Activated CD4-positive, alpha-beta T cell treated with anti-CD3 and anti-CD28 coated beads for 1 hour (primary cell): ENCODE data around the gene SLC16A3.
A peak's percentile ranks its signal among the peaks of the same experiment; 100 is the strongest.

Source experiments
- DNase-seq: peaks from one replicate; pipeline ENCODE4 v3.0.0-alpha.2; 2020

Gene SLC16A3

GRCh38 chr17:82271401-82271800 lies 42.6 kb downstream of the SLC16A3 start:
- no peak for DNase-seq

DNA sequence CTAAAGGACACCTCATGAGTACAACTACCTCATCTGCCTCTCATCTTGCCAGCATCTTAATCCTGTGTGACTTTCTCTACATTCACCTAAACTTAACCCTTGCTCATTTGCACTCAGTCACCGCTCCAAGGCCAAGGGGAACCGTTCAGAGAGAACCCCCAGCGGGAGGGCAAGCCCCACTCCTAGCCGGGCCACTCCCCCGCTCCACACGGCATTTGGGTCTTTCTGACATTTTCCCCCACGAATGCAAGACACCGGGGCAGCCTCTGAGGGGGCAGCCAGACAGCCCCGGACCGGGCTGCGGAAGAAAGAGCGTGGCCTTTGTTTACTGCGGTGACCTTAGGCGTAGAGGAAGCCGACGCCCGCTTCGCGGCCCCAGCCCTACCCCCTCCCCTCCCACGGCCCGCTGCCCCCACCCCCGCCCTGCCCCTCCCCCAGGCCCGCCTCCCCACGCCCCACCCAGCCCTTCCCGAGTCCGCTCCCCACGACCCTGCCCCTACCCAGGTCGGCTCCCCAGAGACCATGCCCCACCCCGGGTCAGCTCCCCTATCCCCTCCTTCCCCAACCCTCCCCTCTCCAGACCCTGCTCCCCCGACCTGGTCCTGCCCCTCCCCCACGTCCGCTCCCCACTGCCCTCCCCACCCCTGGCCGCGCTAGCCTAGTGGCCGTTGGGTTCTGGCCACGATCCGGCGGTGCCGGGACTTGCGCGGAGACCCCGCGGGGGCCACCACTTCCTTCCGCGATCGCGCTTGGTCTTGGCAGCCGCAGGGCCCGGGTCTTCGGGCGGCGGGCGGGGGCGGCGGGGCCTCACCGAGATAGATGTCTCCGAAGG lies 43.9 kb downstream of the SLC16A3 start:
- peak; percentile 19 for DNase-seq

DNA sequence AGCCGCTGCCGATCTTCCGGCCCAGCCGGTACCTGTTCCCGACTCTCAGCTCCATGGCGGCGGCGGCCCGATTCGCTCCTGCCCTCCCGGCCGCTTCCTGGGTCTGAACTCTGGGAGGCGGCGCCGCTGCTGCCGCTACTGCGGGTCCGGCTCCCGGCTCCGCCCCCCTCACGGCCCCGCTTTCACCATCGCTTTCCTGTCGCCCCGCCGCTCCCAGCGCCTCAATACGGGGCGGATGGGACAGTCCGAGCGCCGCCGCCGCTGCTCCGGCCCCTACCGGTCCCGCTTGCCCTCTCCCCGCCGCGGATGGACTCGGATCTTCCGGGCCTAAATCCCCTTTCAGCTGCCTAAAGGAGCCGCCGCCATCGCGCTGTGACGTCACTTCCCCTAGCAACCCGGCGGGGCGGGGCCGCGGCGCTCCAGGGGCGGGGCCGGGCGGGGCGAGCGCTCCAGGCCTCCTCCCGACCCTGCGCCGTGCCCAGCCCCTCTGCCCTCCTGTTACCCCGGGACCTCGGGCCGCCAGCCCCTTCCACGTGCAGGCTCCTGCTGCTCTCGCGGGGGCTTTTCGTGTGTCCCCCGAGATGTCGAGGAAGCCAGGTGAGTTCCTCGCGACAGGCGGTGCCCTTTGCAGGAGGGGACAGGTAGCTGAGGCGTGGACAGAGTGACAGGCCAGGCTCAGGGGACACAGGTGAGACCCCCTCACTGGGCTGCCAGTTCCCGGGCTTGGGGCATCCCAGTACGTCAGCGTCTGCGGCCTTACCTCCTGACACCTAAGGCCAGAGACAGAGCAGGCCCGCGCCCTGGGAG lies 44.7 kb downstream of the SLC16A3 start, which contains the start of gene CSNK1D:
Gene CSNK1D (minus strand): TSS at position 374 of the 807 bp plus-strand sequence. CDS start 319 bp downstream, at position 55.
- peak; percentile 89 for DNase-seq

- no peak for DNase-seq
Observed at GRCh38 chr17:82274134-82275020, 45.5 kb downstream of the SLC16A3 start.

- DNase-seq, result no peak
Observed at GRCh38 chr17:82275326-82275725, 46.5 kb downstream of the SLC16A3 start.

DNA sequence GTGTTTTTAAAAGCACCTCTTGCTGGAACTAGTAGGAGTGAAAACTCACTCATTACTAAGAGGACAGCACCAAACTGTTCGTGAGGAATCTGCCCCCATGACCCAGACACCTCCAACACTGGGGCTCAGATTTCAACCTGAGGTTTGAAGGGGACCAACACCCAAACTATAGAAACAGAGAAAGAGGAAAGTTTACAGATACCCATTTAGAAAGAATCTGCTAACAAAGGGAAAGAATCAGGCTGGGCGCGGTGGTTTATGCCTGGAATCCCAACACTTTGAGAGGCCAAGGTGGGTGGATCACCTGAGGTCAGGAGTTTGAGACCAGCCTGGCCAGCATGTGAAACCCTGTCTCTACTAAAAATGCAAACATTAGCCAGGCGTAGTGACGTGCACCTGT lies 48.1 kb downstream of the SLC16A3 start:
- DNase-seq, result no peak

GRCh38 chr17:82277851-82278250 lies 49.0 kb downstream of the SLC16A3 start:
- DNase-seq, result no peak

DNA sequence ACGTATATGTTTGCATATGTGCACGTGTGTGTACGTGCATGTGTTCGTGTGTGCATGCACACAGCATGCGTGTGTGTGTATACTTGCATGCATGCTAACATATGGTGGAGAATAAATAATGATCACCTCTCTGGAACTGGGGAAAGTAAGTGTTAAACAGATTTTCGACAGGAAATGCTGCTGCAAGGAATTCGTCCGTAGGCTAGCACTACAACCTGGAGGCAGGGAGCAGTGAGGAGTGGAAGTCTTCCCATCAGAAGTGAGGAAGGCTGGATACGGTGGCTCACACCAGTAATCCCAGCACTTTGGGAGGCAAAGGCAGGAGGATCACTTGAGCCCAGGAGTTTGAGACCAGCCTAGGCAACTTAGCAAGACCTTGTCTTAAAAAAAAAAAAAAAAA lies 49.5 kb downstream of the SLC16A3 start:
- no peak for DNase-seq

DNA sequence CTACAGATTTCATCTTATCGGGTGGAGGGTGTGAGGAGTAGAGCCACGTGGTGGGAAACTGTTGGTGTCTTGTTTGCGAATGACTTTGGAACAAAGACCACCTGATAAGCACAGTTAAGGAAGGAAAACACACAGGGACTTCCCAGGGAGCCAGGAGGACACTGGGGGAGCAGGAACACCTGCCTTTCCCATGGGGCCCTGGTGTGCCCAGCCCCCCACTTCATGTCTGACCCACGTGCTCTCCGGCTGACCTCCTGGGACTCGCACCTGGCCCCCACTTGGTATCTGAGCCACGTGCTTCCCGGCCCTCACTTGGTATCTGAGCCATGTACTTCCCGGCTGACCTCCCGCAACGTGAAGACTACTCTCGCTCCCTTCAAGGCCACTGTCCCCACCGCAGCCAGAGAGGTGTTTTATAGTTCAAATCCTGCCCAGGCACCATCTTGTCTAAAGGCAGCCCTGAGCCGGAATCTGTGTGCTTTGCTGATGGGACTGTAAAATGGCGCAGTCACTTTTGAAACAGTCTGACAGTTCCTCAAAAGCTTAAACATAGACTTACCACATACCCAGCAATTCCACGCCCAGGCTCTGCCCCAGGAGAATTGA lies 50.0 kb downstream of the SLC16A3 start:
- no peak for DNase-seq

DNA sequence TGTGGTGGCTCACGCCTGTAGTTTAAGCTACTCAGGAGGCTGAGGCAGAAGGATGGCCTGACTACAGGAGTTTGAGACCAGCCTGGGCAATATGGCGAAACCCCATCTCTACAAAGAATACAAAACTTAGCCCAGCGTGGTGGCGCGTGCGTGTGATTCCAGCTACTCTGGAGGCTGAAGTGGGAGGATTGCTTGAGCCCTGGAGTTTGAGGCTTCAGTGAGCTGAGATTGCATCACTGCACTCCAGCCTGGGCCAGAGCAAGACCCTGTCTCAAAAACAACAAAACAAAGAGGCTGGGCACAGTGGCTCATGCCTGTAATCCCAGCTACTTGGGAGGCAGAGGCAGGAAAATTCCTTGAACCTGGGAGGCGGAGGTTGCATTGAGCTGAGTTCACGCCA lies 51.7 kb downstream of the SLC16A3 start:
- no peak for DNase-seq

DNA sequence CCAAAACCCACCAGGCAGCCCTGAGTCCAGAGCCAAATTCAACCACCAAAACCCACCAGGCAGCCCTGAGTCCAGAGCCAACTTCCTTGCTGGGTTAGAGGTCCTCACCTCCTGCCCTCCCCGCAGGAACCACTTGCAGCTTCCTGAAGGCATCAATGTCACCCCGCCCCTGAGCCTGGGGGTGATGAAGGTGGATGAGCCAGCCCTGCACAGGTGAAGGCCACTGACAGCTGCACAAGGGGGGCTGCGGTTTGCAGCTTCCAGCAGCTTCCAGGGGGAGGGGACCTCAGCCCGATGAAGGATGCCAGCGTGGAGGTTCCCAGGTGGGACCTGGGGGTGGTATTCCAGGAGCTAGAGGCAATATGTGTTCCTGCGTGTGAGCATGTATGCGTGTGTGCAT lies 52.2 kb downstream of the SLC16A3 start:
- no peak for DNase-seq

- DNase-seq, result no peak
Observed at GRCh38 chr17:82281502-82282238, 52.8 kb downstream of the SLC16A3 start.

- DNase-seq, result no peak
Observed at GRCh38 chr17:82282239-82283207, 53.7 kb downstream of the SLC16A3 start.

- DNase-seq, result no peak
Observed at GRCh38 chr17:82283208-82283749, 54.4 kb downstream of the SLC16A3 start.

- no peak for DNase-seq
Observed at GRCh38 chr17:82285141-82285540, 56.3 kb downstream of the SLC16A3 start.

DNA sequence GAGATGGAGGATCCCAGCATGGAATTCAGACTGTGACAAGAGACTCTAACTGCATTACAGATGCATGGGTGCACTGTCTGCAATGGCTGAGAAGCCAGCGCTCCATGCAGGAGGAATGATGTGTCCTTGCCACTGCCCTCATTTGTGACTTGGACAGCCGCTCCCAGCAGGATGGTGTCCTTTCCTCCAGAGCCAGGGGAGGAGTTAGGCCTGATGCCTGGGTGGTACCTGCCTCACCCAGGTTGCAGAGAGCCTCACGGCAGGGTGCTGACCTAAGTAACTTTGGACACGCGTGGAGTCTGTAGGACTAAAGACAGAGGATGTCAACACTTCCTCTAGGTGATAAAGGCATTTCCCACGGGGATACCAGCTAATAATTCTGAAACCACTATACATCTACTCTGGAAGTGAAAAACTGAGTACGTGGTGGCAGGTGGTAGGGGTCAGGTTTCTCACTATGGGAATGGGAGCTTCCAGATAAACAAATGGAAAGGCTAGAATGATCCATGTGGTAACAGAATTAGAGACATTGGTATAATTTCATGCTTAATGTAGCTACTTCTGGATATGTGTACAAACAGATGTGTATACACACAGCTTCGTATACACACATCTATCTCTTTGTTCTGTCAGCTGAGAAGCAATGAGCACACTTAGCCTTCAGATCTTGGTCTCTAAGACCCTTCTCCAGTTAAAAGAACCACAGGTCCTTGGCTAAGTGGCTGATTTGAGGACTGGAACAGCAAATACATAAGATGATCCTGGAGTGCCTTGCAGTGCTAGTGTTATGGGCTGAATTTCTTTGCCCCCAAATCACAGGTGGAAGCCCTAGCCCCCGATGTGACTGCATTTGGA lies 58.4 kb downstream of the SLC16A3 start:
- DNase-seq, result no peak

DNA sequence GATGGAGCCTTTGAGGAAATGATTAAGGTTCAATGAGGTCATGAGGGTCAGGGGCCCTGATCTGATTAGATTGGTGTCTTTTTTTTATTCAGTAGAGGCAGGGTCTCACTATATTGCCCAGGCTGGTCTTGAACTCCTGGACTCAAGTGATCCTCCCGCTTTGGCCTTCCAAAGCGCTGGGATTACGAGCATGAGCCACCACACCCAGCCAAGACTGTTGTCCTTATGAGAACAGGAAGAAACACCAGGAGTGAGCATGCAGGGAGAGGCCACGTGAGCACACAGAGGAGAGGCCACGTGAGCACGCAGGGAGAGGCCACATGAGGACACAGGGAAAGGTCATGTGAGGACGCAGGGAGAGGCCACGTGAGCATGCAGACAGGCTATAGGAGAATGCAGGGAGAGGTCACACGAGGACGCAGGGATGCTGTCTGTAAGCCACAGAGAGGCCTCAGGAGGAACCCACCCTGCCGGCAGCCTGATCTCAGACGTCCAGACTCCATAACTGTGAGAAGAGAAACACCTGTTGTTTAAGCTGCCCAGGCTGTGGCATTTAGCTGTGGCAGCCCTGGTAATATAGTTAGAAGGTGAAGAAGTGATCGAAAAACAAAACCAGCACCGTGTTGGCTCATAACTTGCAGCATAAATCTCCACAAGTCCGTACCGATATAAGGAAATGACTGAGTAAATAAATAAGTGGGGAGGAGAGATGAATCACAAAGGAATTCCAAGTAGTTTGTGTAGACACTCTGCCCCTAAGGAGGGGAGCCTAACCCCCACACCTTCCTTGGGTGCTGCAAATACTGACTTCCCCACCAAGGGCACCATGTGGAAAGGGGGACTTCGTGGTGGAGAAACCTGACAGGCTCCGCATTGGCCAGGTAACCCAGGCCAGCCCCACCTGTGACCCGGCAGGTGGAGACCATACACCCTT lies 59.3 kb downstream of the SLC16A3 start:
- no peak for DNase-seq
